HCT116 (cell line): ENCODE data around the gene LAMC3.

Experiments used
- ATF3 ChIP-seq: IDR thresholded peaks from 2 replicates; pipeline ENCODE4 v1.6.1; 2012
- MAX ChIP-seq: IDR thresholded peaks from 2 replicates; pipeline ENCODE4 v1.6.1; 2012
- POLR2AphosphoS5 ChIP-seq: IDR thresholded peaks from 2 replicates; pipeline ENCODE4 v1.6.1; 2011; ENCODE audit warnings: mild to moderate bottlenecking, low read depth, low read length, moderate library complexity

- no peak for TF ChIP-seq MAX
- TF ChIP-seq ATF3 = no peak
- no peak for TF ChIP-seq POLR2AphosphoS5
Observed at GRCh38 chr9:131031642-131032005, 22.6 kb downstream of the LAMC3 start.
